Uterus (tissue), 4 donors: ENCODE data around the gene PLA2G4F. TPM values are rescaled to one million over a fixed set of nuclear protein-coding genes. Genes with fewer than 3 reads are reported as not detected.

ENCODE experiments used
- DNase-seq, 2 donors: peaks; one replicate each; pipeline ENCODE4 v3.0.0-alpha.2; 2019 to 2020
- H3K27ac ChIP-seq, 2 donors: fragments of 200-600 bp; sonication (generic); 1 replicate in 1 of 2; 2 replicates in 1 of 2; pipeline ENCODE4 v1.5.1; 2016 to 2018
- H3K27me3 ChIP-seq, 2 donors: fragments of 200-600 bp; sonication (generic); one replicate each; pipeline ENCODE4 v1.5.1; 2018 to 2019; ENCODE audit warnings: control low read depth in 1 of 2
- H3K36me3 ChIP-seq, 2 donors: fragments of 200-600 bp; sonication (generic); one replicate each; pipeline ENCODE4 v1.5.1; 2019; ENCODE audit warnings: control low read depth in 1 of 2
- H3K4me1 ChIP-seq, 2 donors: fragments of 200-600 bp; sonication (generic); one replicate each; pipeline ENCODE4 v1.5.1; 2018 to 2019; ENCODE audit warnings: control low read depth in 1 of 2
- H3K4me3 ChIP-seq, 2 donors: fragments of 200-600 bp; sonication (generic); 1 replicate in 1 of 2; 2 replicates in 1 of 2; pipeline ENCODE4 v1.5.1; 2018 to 2019; ENCODE audit warnings: mild to moderate bottlenecking in 1 of 2
- H3K9me3 ChIP-seq, 2 donors: fragments of 200-600 bp; sonication (generic); one replicate each; pipeline ENCODE4 v1.5.1; 2019; ENCODE audit warnings: control low read depth in 1 of 2
- POLR2A ChIP-seq, 2 donors: fragments of 450-650 bp; IDR thresholded peaks; one replicate each; pipeline ENCODE4 v1.6.1; 2016; ENCODE audit warnings: antibody characterized with exemption in 2 of 2, mild to moderate bottlenecking in 1 of 2, moderate library complexity in 1 of 2
- intact Hi-C: fragments of 100-400 bp; cut with DNase I; formaldehyde crosslinking; loops from one replicate; pipeline ENCODE4 v1.15.1; 2023; ENCODE audit warnings: low total_unique reads
- total RNA-seq, 4 donors: library from RNA; depleted of rRNA in 3 of 4; stranded (reverse); fragments of >200 nt in 3 of 4; gene quantifications; one replicate each; pipeline versions ENCODE4 v1.1.0 to v1.2.4, GENCODE V29; 2014 to 2023
- TF ChIP-seq, protein P1 (sequence below), 4 experiments: fragments of 200-600 bp in 2 of 4; fragments of 450-650 bp in 2 of 4; sonication (generic) in 2 of 4; IDR thresholded peaks; one replicate each; pipeline ENCODE4 v1.5.1; 2016 to 2019; ENCODE audit warnings: antibody characterized with exemption in 4 of 4, mild to moderate bottlenecking in 2 of 4, moderate library complexity in 1 of 4
- donor health status: DM: yes; HTN: yes; CAD: no.

PLA2G4F gene
- total RNA-seq, 4 donors from 2014 or later = 0.26 to 1.5 (median 0.29) TPM; not detected in 1

DNA sequence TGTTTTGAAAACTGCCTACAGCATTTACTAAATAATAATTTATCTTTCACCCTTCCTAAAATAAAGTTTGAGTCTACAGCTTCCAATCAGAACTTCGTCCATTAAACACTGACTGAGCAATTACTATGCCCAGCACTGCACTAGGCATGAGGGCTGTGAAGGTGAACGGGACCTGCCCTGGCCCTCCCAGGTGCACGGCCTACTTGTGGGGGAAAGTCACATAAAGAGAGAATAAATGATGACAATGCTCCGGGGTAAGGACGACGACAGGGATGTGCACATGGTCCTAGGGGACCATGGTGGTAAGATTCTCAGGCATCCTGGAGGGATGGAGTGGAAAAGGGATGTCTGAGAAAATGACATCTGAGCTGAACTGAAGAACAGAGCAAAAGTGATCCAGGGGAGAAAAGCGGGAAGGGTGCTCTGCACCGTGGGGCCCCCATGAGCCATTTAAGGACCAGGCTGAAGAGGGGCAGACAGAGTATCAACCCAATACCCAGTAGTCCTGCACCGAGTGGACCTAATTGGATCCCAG is 11.5 kb downstream of the PLA2G4F start:
- intact Hi-C loops = no loop called here
- TF ChIP-seq POLR2A (IDR thresholded peaks at IDR 0.05) = no peak
- TF ChIP-seq, protein P1, sequence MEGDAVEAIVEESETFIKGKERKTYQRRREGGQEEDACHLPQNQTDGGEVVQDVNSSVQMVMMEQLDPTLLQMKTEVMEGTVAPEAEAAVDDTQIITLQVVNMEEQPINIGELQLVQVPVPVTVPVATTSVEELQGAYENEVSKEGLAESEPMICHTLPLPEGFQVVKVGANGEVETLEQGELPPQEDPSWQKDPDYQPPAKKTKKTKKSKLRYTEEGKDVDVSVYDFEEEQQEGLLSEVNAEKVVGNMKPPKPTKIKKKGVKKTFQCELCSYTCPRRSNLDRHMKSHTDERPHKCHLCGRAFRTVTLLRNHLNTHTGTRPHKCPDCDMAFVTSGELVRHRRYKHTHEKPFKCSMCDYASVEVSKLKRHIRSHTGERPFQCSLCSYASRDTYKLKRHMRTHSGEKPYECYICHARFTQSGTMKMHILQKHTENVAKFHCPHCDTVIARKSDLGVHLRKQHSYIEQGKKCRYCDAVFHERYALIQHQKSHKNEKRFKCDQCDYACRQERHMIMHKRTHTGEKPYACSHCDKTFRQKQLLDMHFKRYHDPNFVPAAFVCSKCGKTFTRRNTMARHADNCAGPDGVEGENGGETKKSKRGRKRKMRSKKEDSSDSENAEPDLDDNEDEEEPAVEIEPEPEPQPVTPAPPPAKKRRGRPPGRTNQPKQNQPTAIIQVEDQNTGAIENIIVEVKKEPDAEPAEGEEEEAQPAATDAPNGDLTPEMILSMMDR (IDR thresholded peaks at IDR 0.05) = no peak
- Histone ChIP-seq H3K4me1 (no peaks in the 10 kb centered on the region), H3K9me3 (no peaks in the 10 kb centered on the region), H3K27me3 (no peaks in the 10 kb centered on the region), H3K4me3 (no peak overlapping the region), H3K36me3 (no peaks in the 10 kb centered on the region), H3K27ac (no peak overlapping the region)
- DNase-seq = no peak

DNA sequence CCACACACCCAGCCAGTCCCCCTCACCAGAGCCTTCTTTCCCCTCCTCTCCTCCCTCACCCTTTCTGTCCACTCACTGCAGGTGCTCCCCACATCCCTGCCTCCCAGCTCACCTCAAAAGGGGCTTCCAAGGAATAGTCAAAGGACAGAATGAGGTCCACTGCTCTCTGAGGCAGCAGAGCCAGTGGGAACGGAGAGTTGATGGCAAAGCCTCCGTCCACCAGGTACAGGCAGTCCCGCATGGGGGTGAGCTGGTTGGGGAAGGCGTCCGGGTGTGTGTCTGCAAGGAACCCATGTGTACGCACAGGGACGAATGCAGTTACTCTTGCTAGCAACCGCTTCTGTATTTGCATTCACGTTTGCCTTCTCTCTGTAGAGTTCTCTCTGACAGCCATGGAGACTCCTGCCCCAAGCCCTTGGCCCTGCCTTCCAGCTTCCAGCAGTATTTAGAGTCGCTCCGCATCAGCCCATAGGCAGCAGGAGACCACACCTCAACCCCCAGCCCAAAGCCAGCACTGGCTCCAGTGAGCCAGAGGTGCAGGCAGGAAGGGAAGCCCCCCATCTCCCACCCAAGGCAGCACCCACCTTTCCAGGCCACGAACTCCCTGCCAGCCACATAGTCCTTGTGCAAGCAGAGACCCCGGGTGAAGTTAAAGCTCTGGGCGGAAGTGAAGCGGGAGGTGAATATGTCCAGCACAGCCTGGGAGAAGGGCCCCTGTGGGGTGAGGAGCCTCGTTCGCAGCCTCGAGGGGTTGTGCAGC is 12.4 kb downstream of the PLA2G4F start:
- no peaks in the 10 kb centered on the region for H3K27me3 ChIP-seq
- intact Hi-C loops = no loop called here
- no peak for TF ChIP-seq POLR2A (IDR thresholded peaks at IDR 0.05)
- TF ChIP-seq, protein P1 (IDR thresholded peaks at IDR 0.05) = no peak
- no peaks in the 10 kb centered on the region for H3K4me1 ChIP-seq
- DNase-seq = no peak
- no peak overlapping the region for H3K4me3 ChIP-seq
- no peak overlapping the region for H3K27ac ChIP-seq
- no peaks in the 10 kb centered on the region for H3K9me3 ChIP-seq
- H3K36me3 ChIP-seq = no peaks in the 10 kb centered on the region

DNA sequence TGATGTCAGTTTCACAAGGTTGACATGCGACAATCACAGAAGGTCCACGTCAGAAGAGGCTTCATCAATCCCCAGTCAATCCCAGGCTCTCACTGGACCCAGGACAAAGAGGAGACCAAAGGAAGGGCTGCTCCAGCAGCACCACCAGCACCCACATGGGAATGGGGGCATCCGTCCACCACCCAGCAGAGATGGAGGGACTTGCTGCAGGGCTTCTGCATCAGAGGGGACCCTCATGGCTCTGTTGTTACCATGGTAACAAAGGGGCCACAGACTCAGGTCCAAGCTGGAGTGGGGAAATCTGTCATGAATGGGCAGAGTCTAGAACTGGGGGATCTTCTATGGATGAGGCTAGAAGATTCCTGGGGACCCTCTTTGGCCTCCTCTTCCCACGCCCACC is 13.1 kb downstream of the PLA2G4F start:
- H3K4me1 ChIP-seq = no peaks in the 10 kb centered on the region
- H3K9me3 ChIP-seq = no peaks in the 10 kb centered on the region
- TF ChIP-seq POLR2A (IDR thresholded peaks at IDR 0.05) = no peak
- TF ChIP-seq, protein P1 (IDR thresholded peaks at IDR 0.05) = no peak
- H3K27me3 ChIP-seq = no peaks in the 10 kb centered on the region
- no peak for DNase-seq
- no peak overlapping the region for H3K4me3 ChIP-seq
- intact Hi-C loops = no loop called here
- H3K36me3 ChIP-seq = no peaks in the 10 kb centered on the region
- no peak overlapping the region for H3K27ac ChIP-seq

DNA sequence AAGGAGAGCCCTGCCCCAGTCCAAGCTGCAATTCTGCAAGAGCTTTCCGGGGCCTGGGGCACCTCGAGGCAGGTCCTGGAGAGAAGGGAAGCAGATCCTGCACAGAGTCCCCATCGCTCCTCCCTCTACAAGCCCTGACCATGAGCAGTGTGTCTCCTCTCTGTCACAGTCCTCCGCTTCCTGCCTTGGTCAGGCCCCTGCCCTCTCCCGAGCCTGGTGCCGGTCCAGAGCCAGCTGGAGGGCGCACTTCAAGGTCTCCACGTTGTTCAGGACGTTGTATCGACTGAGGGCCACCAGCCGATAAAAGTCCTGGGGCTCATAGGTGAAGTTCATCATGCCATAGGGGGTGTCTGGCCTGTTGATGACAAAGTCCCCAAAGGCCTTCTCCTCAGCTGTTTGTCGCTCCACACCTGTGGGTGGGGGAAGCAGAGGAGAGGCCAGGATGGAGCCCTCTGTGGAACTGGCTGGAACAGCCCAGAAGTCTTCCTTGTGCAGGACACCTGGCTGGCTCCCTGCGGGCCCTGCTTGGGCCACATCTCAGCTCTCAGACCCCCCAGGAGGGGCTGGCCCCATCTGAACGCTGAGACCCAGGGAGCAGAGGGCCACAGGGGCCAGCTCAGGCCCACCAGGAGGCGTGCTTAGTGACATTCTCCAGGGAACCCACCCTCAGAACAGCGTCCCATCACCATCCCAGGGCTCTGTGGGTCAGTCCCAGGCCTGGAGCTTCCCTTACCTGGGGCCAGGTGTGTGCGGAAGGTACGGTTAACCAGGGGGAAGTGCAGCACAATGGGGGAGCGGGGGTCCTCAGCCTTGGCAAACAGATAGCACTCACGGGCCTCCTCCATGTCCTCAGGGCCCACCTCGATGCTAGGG is 14.4 kb downstream of the PLA2G4F start:
- H3K9me3 ChIP-seq = no peaks in the 10 kb centered on the region
- peak in 1 of 2 donors; percentile 4 for DNase-seq
- no peaks in the 10 kb centered on the region for H3K27me3 ChIP-seq
- H3K36me3 ChIP-seq = no peaks in the 10 kb centered on the region
- no peak overlapping the region for H3K4me3 ChIP-seq
- no peak overlapping the region for H3K27ac ChIP-seq
- no peaks in the 10 kb centered on the region for H3K4me1 ChIP-seq
- no peak for TF ChIP-seq POLR2A (IDR thresholded peaks at IDR 0.05)
- TF ChIP-seq, protein P1 (IDR thresholded peaks at IDR 0.05) = no peak
- intact Hi-C loops = no loop called here

DNA sequence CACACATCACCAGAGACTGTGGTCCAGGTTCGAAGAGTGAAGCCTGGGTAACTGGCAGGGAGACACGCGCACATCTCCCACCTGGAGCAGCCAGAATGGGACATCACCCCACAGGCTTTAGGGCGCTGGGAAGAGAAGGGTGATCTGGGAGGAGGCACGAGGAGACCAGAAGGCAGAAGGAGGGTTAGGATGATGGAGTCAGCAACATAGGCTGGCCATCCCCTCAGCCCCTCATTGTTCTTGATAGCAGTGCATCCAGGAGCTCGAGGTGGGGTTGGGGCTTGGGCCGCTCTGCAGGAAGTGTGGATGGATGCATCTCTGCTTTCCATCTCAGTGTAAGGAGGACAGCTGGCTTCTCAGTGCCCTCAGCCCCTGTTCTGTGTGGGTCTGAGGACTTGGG is 15.2 kb downstream of the PLA2G4F start:
- Histone ChIP-seq H3K36me3 (no peaks in the 10 kb centered on the region), H3K27me3 (no peaks in the 10 kb centered on the region)
- intact Hi-C loops = no loop called here

More for the DNA sequence above, 15.2 kb downstream of the PLA2G4F start:
- no peaks in the 10 kb centered on the region for H3K9me3 ChIP-seq
- peak in 1 of 2 donors; percentile 6 for DNase-seq
- TF ChIP-seq, protein P1 (IDR thresholded peaks at IDR 0.05) = no peak
- no peak for TF ChIP-seq POLR2A (IDR thresholded peaks at IDR 0.05)
- no peak overlapping the region for H3K4me3 ChIP-seq
- no peak overlapping the region for H3K27ac ChIP-seq
- H3K4me1 ChIP-seq = no peaks in the 10 kb centered on the region
